GM13977 (cell line): ENCODE data around the gene SNX5.

Source experiments
- DNase-seq: peaks from one replicate; pipeline ENCODE4 v3.0.0; 2012; ENCODE audit warnings: low spot score
- CTCF ChIP-seq: IDR thresholded peaks from 2 replicates; pipeline ENCODE4 v1.5.1; 2012; ENCODE audit warnings: mild to moderate bottlenecking, control low read depth; ENCODE audit not compliant: insufficient read depth; ENCODE audit errors: extremely low read depth, missing control alignments
- in situ Hi-C: fragments of 300-500 bp; cut with MboI; formaldehyde crosslinking; loops from one replicate; pipeline ENCODE4 v1.12.0; 2022; ENCODE audit warnings: low sequenced_read_pairs, low pct_unique_long_range_greater_than_20kb, mixed read lengths, inconsistent platforms; ENCODE audit not compliant: unreplicated experiment

The SNX5 gene

GRCh38 chr20:17976305-17976704, 7.7 kb upstream of the SNX5 start:
- DNase-seq: no peak
- TF ChIP-seq CTCF: no peak
- in situ Hi-C loops: no loop called here

- no peak for TF ChIP-seq CTCF
Observed at GRCh38 chr20:17972121-17972520, 3.5 kb upstream of the SNX5 start.

GRCh38 chr20:17971300-17972013, 2.9 kb upstream of the SNX5 start:
- in situ Hi-C loops: no loop called here
- no peak for DNase-seq
- TF ChIP-seq CTCF: no peak

More at GRCh38 chr20:17972121-17972520, 3.5 kb upstream of the SNX5 start:
- in situ Hi-C loops: no loop called here
- DNase-seq: no peak

- no peak for TF ChIP-seq CTCF
- in situ Hi-C loops: no loop called here
- DNase-seq: peak; percentile 63
Observed at GRCh38 chr20:17969884-17970409, 1.4 kb upstream of the SNX5 start.

GRCh38 chr20:17969278-17969883, 787 bp upstream of the SNX5 start:
- TF ChIP-seq CTCF: peak; percentile 5
- in situ Hi-C loops: no loop called here
- no peak for DNase-seq

GRCh38 chr20:17967521-17968365, 851 bp downstream of the SNX5 start:
- no peak for DNase-seq
- in situ Hi-C loops: no loop called here
- no peak for TF ChIP-seq CTCF
